Measurements from ENCODE around the gene TTC12.
"Not testable (repeated sequence)": the region's sequence is repeated elsewhere in the genome, so short reads cannot be mapped to it uniquely, and the experiment has no call there.

Gene TTC12

GRCh38 chr11:113286509-113287497 is 27.6 kb upstream of the TTC12 start:
- H3K27me3 ChIP-seq (ENCODE audit: control insufficient read depth, insufficient read depth, low read length): no peaks in the 10 kb centered on the region

DNA sequence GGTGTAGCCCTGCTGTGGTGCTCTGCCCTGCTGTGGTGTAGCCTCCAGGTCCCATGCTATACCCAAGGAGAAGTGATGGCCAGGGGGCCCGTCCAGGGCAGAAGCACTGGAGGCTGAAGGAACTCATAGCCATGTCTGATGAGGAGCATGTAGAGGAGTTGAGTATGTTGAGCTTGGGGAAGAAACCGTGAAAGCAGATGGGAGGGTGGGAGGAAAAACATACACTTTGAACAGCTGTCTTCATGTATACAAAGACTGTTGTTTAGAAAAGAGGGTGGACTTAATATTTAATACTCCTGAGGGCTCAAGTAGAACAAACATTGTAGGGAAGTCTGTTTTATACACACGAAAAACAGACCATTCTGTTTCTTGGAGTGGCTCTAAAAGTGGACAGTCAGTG is 26.6 kb upstream of the TTC12 start:
- no peaks in the 10 kb centered on the region for H3K36me3 ChIP-seq (ENCODE audit: control insufficient read depth, insufficient read depth, low read length)
- H3K9me3 ChIP-seq (ENCODE audit: control insufficient read depth, insufficient read depth, low read length): no peaks in the 10 kb centered on the region
- H3K9ac ChIP-seq (ENCODE audit: low read depth, low read length): no peak overlapping the region
- H3K27me3 ChIP-seq (ENCODE audit: control insufficient read depth, insufficient read depth, low read length): no peaks in the 10 kb centered on the region
- H3K4me3 ChIP-seq (ENCODE audit: low read depth, low read length): no peak overlapping the region
- H3K4me1 ChIP-seq (ENCODE audit: control insufficient read depth, insufficient read depth, low read length): no peaks in the 10 kb centered on the region

More at GRCh38 chr11:113286509-113287497, 27.6 kb upstream of the TTC12 start:
- Histone ChIP-seq H3K4me3 (ENCODE audit: low read depth, low read length) (no peak overlapping the region), H3K9ac (ENCODE audit: low read depth, low read length) (no peak overlapping the region), H3K9me3 (ENCODE audit: control insufficient read depth, insufficient read depth, low read length) (no peaks in the 10 kb centered on the region), H3K36me3 (ENCODE audit: control insufficient read depth, insufficient read depth, low read length) (no peaks in the 10 kb centered on the region), H3K4me1 (ENCODE audit: control insufficient read depth, insufficient read depth, low read length) (no peaks in the 10 kb centered on the region)

- Histone ChIP-seq H3K27me3 (ENCODE audit: control insufficient read depth, insufficient read depth, low read length) (no peaks in the 10 kb centered on the region), H3K9me3 (ENCODE audit: control insufficient read depth, insufficient read depth, low read length) (no peaks in the 10 kb centered on the region), H3K36me3 (ENCODE audit: control insufficient read depth, insufficient read depth, low read length) (no peaks in the 10 kb centered on the region), H3K9ac (ENCODE audit: low read depth, low read length) (no peak overlapping the region), H3K4me1 (ENCODE audit: control insufficient read depth, insufficient read depth, low read length) (no peaks in the 10 kb centered on the region), H3K4me3 (ENCODE audit: low read depth, low read length) (no peak overlapping the region)
These were observed 26.0 kb upstream of the TTC12 start for GRCh38 chr11:113288286-113288863.

- Histone ChIP-seq H3K36me3 (ENCODE audit: control insufficient read depth, insufficient read depth, low read length) (no peaks in the 10 kb centered on the region), H3K4me1 (ENCODE audit: control insufficient read depth, insufficient read depth, low read length) (no peaks in the 10 kb centered on the region), H3K9me3 (ENCODE audit: control insufficient read depth, insufficient read depth, low read length) (no peaks in the 10 kb centered on the region), H3K9ac (ENCODE audit: low read depth, low read length) (no peak overlapping the region), H3K27me3 (ENCODE audit: control insufficient read depth, insufficient read depth, low read length) (no peaks in the 10 kb centered on the region), H3K4me3 (ENCODE audit: low read depth, low read length) (no peak overlapping the region)
These were observed 24.8 kb upstream of the TTC12 start for GRCh38 chr11:113289431-113290187.

DNA sequence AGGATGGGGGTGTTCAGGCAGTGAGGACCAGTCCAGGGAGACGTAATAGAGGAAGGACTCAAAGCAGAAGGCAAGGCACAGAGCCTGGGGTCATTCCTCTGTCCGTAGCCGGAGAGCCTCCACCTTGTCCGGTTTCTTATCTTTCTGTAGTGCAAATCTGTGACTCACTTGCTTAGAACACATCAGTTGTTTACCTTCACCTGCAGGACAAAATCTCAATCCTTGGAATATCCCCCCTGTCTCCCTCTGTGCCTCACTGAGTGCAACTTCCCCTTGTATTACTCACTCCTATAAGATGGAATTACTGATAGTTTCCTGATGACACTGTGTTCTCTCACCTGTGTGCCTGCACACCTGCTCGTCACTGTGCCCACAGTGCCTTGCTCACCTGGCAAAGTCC is 20.4 kb upstream of the TTC12 start:
- Histone ChIP-seq H3K27me3 (ENCODE audit: control insufficient read depth, insufficient read depth, low read length) (no peaks in the 10 kb centered on the region), H3K9ac (ENCODE audit: low read depth, low read length) (no peak overlapping the region), H3K4me1 (ENCODE audit: control insufficient read depth, insufficient read depth, low read length) (peaks cover 15% of the 10 kb centered on the region), H3K9me3 (ENCODE audit: control insufficient read depth, insufficient read depth, low read length) (no peaks in the 10 kb centered on the region), H3K36me3 (ENCODE audit: control insufficient read depth, insufficient read depth, low read length) (no peaks in the 10 kb centered on the region), H3K4me3 (ENCODE audit: low read depth, low read length) (no peak overlapping the region)

DNA sequence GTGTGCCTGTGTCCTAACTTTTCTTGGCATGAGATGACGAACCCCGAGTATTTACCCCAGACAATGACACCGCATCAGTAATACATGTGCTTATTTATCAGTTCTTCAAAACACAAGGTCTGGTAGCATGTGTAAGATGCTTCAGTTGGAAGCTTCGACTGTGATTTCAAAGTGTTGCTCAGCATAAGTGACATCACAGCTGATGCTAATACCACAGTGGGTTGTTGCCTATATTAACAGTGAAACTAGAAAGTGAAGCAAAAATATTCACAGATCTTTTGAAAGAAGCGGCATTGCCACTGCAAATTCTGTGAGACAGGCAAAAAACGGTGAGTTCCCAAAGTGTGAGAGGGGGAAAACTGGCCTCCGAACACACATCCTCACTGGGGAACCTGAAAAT is 18.4 kb upstream of the TTC12 start:
- Histone ChIP-seq H3K27me3 (ENCODE audit: control insufficient read depth, insufficient read depth, low read length) (no peaks in the 10 kb centered on the region), H3K4me3 (ENCODE audit: low read depth, low read length) (no peak overlapping the region), H3K36me3 (ENCODE audit: control insufficient read depth, insufficient read depth, low read length) (no peaks in the 10 kb centered on the region), H3K9ac (ENCODE audit: low read depth, low read length) (no peak overlapping the region), H3K4me1 (ENCODE audit: control insufficient read depth, insufficient read depth, low read length) (peaks cover 15% of the 10 kb centered on the region), H3K9me3 (ENCODE audit: control insufficient read depth, insufficient read depth, low read length) (no peaks in the 10 kb centered on the region)

GRCh38 chr11:113296447-113297205 is 17.8 kb upstream of the TTC12 start:
- peaks cover 15% of the 10 kb centered on the region for H3K4me1 ChIP-seq (ENCODE audit: control insufficient read depth, insufficient read depth, low read length)
- no peak overlapping the region for H3K4me3 ChIP-seq (ENCODE audit: low read depth, low read length)
- peak overlapping the region; percentile 13 for H3K9ac ChIP-seq (ENCODE audit: low read depth, low read length)

GRCh38 chr11:113298496-113298895 is 15.9 kb upstream of the TTC12 start:
- H3K27me3 ChIP-seq (ENCODE audit: control insufficient read depth, insufficient read depth, low read length); H3K9me3 ChIP-seq (ENCODE audit: control insufficient read depth, insufficient read depth, low read length); H3K9ac ChIP-seq (ENCODE audit: low read depth, low read length); H3K36me3 ChIP-seq (ENCODE audit: control insufficient read depth, insufficient read depth, low read length); H3K4me3 ChIP-seq (ENCODE audit: low read depth, low read length): not testable (repeated sequence)
- H3K4me1 ChIP-seq (ENCODE audit: control insufficient read depth, insufficient read depth, low read length): peaks cover 15% of the 10 kb centered on the region

More at GRCh38 chr11:113296447-113297205, 17.8 kb upstream of the TTC12 start:
- Histone ChIP-seq H3K27me3 (ENCODE audit: control insufficient read depth, insufficient read depth, low read length) (no peaks in the 10 kb centered on the region), H3K9me3 (ENCODE audit: control insufficient read depth, insufficient read depth, low read length) (no peaks in the 10 kb centered on the region), H3K36me3 (ENCODE audit: control insufficient read depth, insufficient read depth, low read length) (no peaks in the 10 kb centered on the region)

GRCh38 chr11:113304916-113305315 is 9.5 kb upstream of the TTC12 start:
- Histone ChIP-seq H3K9me3 (ENCODE audit: control insufficient read depth, insufficient read depth, low read length) (no peaks in the 10 kb centered on the region), H3K9ac (ENCODE audit: low read depth, low read length) (no peak overlapping the region), H3K36me3 (ENCODE audit: control insufficient read depth, insufficient read depth, low read length) (no peaks in the 10 kb centered on the region), H3K27me3 (ENCODE audit: control insufficient read depth, insufficient read depth, low read length) (no peaks in the 10 kb centered on the region), H3K4me3 (ENCODE audit: low read depth, low read length) (no peak overlapping the region), H3K4me1 (ENCODE audit: control insufficient read depth, insufficient read depth, low read length) (no peaks in the 10 kb centered on the region)

- H3K27me3 ChIP-seq (ENCODE audit: control insufficient read depth, insufficient read depth, low read length): no peaks in the 10 kb centered on the region
- H3K9me3 ChIP-seq (ENCODE audit: control insufficient read depth, insufficient read depth, low read length): no peaks in the 10 kb centered on the region
- H3K36me3 ChIP-seq (ENCODE audit: control insufficient read depth, insufficient read depth, low read length): no peaks in the 10 kb centered on the region
- H3K4me3 ChIP-seq (ENCODE audit: low read depth, low read length): no peak overlapping the region
- H3K4me1 ChIP-seq (ENCODE audit: control insufficient read depth, insufficient read depth, low read length): no peaks in the 10 kb centered on the region
- no peak overlapping the region for H3K9ac ChIP-seq (ENCODE audit: low read depth, low read length)
These were observed 8.7 kb upstream of the TTC12 start for GRCh38 chr11:113305440-113306336.

Measured in iPS-15b (cell line).